ENCODE results near the gene TSPAN14.
"Not testable (repeated sequence)": the region's sequence is repeated elsewhere in the genome, so short reads cannot be mapped to it uniquely, and the experiment has no call there.

GRCh38 chr10:80475641-80476040 is 21.5 kb downstream of the TSPAN14 start:
- TF ChIP-seq, protein P1, sequence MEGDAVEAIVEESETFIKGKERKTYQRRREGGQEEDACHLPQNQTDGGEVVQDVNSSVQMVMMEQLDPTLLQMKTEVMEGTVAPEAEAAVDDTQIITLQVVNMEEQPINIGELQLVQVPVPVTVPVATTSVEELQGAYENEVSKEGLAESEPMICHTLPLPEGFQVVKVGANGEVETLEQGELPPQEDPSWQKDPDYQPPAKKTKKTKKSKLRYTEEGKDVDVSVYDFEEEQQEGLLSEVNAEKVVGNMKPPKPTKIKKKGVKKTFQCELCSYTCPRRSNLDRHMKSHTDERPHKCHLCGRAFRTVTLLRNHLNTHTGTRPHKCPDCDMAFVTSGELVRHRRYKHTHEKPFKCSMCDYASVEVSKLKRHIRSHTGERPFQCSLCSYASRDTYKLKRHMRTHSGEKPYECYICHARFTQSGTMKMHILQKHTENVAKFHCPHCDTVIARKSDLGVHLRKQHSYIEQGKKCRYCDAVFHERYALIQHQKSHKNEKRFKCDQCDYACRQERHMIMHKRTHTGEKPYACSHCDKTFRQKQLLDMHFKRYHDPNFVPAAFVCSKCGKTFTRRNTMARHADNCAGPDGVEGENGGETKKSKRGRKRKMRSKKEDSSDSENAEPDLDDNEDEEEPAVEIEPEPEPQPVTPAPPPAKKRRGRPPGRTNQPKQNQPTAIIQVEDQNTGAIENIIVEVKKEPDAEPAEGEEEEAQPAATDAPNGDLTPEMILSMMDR (IDR thresholded peaks at IDR 0.05) = not testable (repeated sequence)
- not testable (repeated sequence) for TF ChIP-seq POLR2A (IDR thresholded peaks at IDR 0.05)
